Lung (tissue), 13 donors: Measurements from ENCODE around the gene TRMT61A. TPM values are rescaled to one million over a fixed set of nuclear protein-coding genes. Genes with fewer than 3 reads are reported as not detected.

Source experiments
- ATAC-seq: fragments of 200-7000 bp; cut with Tn5 transposase; one replicate; pipeline ENCODE4 v1.9.1; 2020; ENCODE audit warnings: moderate number of reproducible peaks; ENCODE audit not compliant: insufficient read depth, low FRiP score
- DNase-seq, 3 donors: peaks; one replicate each; pipeline ENCODE4 v3.0.0-alpha.2; 2013 to 2017
- H3K27ac ChIP-seq, 2 donors: one replicate each; pipeline ENCODE4 v1.5.1; 2013; ENCODE audit warnings: mild to moderate bottlenecking in 2 of 2, moderate library complexity in 2 of 2, control low read depth in 1 of 2, inconsistent platforms in 1 of 2, low read depth in 1 of 2, low read length in 1 of 2
- H3K27me3 ChIP-seq, 3 donors: one replicate each; pipeline ENCODE4 v1.5.1; 2013; ENCODE audit warnings: low read length in 2 of 3; ENCODE audit not compliant: control insufficient read depth in 3 of 3, insufficient read depth in 3 of 3
- H3K36me3 ChIP-seq, 4 donors: one replicate each; pipeline ENCODE4 v1.5.1; 2013; ENCODE audit warnings: low read length in 4 of 4, mild to moderate bottlenecking in 1 of 4, moderate library complexity in 1 of 4; ENCODE audit not compliant: control insufficient read depth in 4 of 4, insufficient read depth in 4 of 4
- H3K4me1 ChIP-seq, 5 donors: one replicate each; pipeline ENCODE4 v1.5.1; 2013; ENCODE audit warnings: low read length in 5 of 5, mild to moderate bottlenecking in 2 of 5, moderate library complexity in 1 of 5; ENCODE audit not compliant: control insufficient read depth in 5 of 5, insufficient read depth in 5 of 5
- H3K4me3 ChIP-seq: one replicate; pipeline ENCODE4 v1.5.1; 2013; ENCODE audit warnings: mild to moderate bottlenecking, control low read depth, moderate library complexity
- H3K9ac ChIP-seq, 2 donors: one replicate each; pipeline ENCODE4 v1.5.1; 2013; ENCODE audit warnings: low read length in 2 of 2, control low read depth in 1 of 2; ENCODE audit not compliant: insufficient read depth in 1 of 2
- H3K9me3 ChIP-seq, 4 donors: one replicate each; pipeline ENCODE4 v1.5.1; 2013; ENCODE audit warnings: low read length in 3 of 4, mild to moderate bottlenecking in 1 of 4, moderate library complexity in 1 of 4; ENCODE audit not compliant: control insufficient read depth in 4 of 4, insufficient read depth in 3 of 4
- WGBS, 2 donors: extraction: QIAGEN DNeasy Blood & Tissue Kit; methylation state at CpG; one replicate each; pipeline ENCODE4 v1.1.7; 2013; 5-methylcytosine and 5-hydroxymethylcytosine counted together
- polyA plus RNA-seq, 2 donors: library from polyadenylated mRNA; stranded (reverse); fragments of 200-250 nt; gene quantifications; one replicate each; pipeline ENCODE4 v1.2.1, GENCODE V29; 2013
- small RNA-seq: library from RNA; depleted of rRNA; stranded (forward); fragments of <200 nt; gene quantifications from one replicate; pipeline ENCODE3, GENCODE V24; 2014; ENCODE audit warnings: low replicate concordance
- total RNA-seq, 2 donors: library from RNA; depleted of rRNA in 1 of 2; stranded (reverse); fragments of >200 nt in 1 of 2; gene quantifications; one replicate each; pipeline ENCODE4 v1.2.1, GENCODE V29; 2014 to 2021
- TF ChIP-seq, protein P1 (sequence below): IDR thresholded peaks from 2 replicates; pipeline ENCODE4 v1.5.1; 2012; ENCODE audit warnings: mild to moderate bottlenecking; ENCODE audit errors: control extremely low read depth, extremely low read depth
- donor health status: control.
- donor health status: control.
- donor health status: Bipolar disorder and iron deficiency.
- donor health status: healthy.
- donor health status: DM: yes; HTN: yes; CAD: no.

Gene TRMT61A
- total and polyA plus RNA-seq, 4 donors = 11.9 to 21.5 (median 16.0) TPM

DNA sequence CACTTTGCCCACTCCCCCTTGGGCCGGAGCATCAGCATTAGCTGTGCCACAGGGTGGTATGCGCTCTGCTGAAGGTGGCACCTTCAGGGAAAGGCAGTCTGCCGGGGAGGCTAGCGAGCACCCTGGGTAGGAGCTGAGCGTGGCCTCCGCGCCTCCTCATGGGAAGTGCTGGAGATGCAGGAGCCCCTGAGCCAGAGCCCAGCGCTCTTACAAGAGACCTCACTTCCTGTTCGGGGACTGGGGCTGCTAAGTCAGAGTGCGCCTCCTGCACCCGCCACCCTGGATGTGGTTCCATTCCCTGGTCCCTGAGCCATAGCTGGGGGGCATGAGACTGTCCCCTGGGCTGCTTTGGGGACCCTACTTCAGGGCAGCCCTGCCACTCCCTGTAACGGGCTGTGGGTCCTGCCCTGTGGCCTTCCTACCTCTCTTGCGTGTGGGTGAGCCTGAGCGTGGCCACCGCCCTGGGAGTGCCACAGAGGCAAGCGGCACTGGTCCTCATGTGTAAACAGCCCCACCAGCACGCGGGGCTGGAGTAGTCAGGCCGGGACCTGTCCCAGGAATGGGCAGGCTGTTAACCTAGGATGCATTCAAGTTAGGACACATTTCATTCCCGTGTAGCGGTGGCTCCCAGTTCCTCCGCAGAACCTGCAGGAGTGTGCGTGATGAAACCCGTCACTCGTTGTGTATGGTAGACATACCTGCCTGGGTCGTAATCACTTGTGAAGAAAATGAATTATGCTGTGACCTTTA lies 53.1 kb downstream of the TRMT61A start:
- ATAC-seq (no peak), DNase-seq (no peak)
- H3K4me3 ChIP-seq = no peak overlapping the region

DNA sequence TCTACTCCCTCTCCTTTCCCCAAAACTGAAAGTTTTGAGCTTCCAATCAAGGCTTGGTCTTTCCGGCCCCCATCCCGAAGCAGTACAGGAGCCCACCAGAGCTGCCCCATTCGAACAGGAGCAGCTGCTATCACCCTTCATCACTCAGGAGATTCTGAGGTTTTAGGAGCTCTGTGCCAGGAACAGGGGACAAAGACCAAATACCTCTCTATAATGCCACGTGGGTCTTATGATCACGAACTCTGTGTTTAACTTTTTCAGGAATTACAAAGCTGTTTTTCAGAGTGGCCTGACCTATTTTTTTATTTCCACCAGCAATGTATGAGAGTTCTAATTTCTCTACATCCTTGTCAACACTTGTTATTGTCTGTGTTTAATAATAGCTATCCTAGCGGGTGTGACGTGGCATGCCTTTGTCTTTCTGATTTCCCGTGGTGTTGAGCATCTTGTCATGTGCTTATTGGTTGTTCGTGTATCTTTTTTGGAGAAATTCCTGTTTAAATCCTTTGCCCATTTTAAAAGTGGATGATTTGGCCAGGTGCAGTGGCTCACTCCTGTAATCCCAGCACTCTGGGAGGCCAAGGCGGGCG lies 55.4 kb downstream of the TRMT61A start:
- no peak overlapping the region for H3K4me3 ChIP-seq
- TF ChIP-seq, protein P1, sequence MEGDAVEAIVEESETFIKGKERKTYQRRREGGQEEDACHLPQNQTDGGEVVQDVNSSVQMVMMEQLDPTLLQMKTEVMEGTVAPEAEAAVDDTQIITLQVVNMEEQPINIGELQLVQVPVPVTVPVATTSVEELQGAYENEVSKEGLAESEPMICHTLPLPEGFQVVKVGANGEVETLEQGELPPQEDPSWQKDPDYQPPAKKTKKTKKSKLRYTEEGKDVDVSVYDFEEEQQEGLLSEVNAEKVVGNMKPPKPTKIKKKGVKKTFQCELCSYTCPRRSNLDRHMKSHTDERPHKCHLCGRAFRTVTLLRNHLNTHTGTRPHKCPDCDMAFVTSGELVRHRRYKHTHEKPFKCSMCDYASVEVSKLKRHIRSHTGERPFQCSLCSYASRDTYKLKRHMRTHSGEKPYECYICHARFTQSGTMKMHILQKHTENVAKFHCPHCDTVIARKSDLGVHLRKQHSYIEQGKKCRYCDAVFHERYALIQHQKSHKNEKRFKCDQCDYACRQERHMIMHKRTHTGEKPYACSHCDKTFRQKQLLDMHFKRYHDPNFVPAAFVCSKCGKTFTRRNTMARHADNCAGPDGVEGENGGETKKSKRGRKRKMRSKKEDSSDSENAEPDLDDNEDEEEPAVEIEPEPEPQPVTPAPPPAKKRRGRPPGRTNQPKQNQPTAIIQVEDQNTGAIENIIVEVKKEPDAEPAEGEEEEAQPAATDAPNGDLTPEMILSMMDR = no peak
- H3K36me3 ChIP-seq = peaks cover 0 to 13% (median 10%) of the 10 kb centered on the region in 4 donors
- H3K27me3 ChIP-seq = no peaks in the 10 kb centered on the region
- no peak overlapping the region for H3K9ac ChIP-seq
- H3K4me1 ChIP-seq = no peaks in the 10 kb centered on the region
- DNase-seq = no peak
- no peak overlapping the region for H3K27ac ChIP-seq
- WGBS, 2 donors = 86 to 87% methylated on average over 11 of the region's 11 CpGs
- H3K9me3 ChIP-seq = no peaks in the 10 kb centered on the region
- no peak for ATAC-seq

More for the DNA sequence above, 53.1 kb downstream of the TRMT61A start:
- TF ChIP-seq, protein P1 = no peak
- Histone ChIP-seq H3K4me1 (peaks cover 0 to 4% (median 0%) of the 10 kb centered on the region in 5 donors), H3K9me3 (no peaks in the 10 kb centered on the region), H3K9ac (no peak overlapping the region), H3K27ac (no peak overlapping the region), H3K27me3 (no peaks in the 10 kb centered on the region), H3K36me3 (peaks cover 6 to 17% (median 10%) of the 10 kb centered on the region in 4 donors)
- WGBS, 2 donors = 89 to 96% methylated on average over 26 of the region's 26 CpGs

Small RNA genes within 50 kb of the gene (small RNA-seq; reads per million reads assigned to genes)
- gene RNU4-68P = not detected
- gene RNU7-160P = not detected

Other genes with a start within 250 kb of the TRMT61A start
- 100 to 1,000 TPM; 161 to 255 TPM for gene EIF5, start 195.0 kb upstream of the TRMT61A start, total RNA-seq
- 100 to 1,000 TPM in 1 of 2 donors, 10 to 100 TPM in 1; 50.4 to 161 TPM for gene EIF5, start 195.0 kb upstream of the TRMT61A start, polyA plus RNA-seq
- gene MARK3, start 143.8 kb upstream of the TRMT61A start, total RNA-seq = 100 to 1,000 TPM; 103 to 177 TPM
- 10 to 100 TPM; 56.2 to 97.9 TPM for gene MARK3, start 143.8 kb upstream of the TRMT61A start, polyA plus RNA-seq
- gene CKB, start 6.4 kb upstream of the TRMT61A start, total RNA-seq = 100 to 1,000 TPM; 265 to 356 TPM
- gene CKB, start 6.4 kb upstream of the TRMT61A start, polyA plus RNA-seq = 100 to 1,000 TPM; 111 to 289 TPM
- 10 to 100 TPM; 24.8 to 26.0 TPM for gene BAG5, start 33.5 kb downstream of the TRMT61A start, total RNA-seq
- 10 to 100 TPM in 1 of 2 donors, 1 to 10 TPM in 1; 8.7 to 12.3 TPM for gene BAG5, start 33.5 kb downstream of the TRMT61A start, polyA plus RNA-seq
- 10 to 100 TPM; 39.4 to 39.6 TPM for gene COA8, start 33.8 kb downstream of the TRMT61A start, total RNA-seq
- gene COA8, start 33.8 kb downstream of the TRMT61A start, polyA plus RNA-seq = 10 to 100 TPM; 30.6 to 59.8 TPM
- 100 to 1,000 TPM; 181 to 225 TPM for gene KLC1, start 100.0 kb downstream of the TRMT61A start, total RNA-seq
- gene KLC1, start 100.0 kb downstream of the TRMT61A start, polyA plus RNA-seq = 10 to 100 TPM; 93.3 to 97.2 TPM
- 10 to 100 TPM in 1 of 2 donors, 1 to 10 TPM in 1; 6.5 to 10.4 TPM for gene XRCC3, start 186.3 kb downstream of the TRMT61A start, total RNA-seq
- 1 to 10 TPM; 4.4 to 5.4 TPM for gene XRCC3, start 186.3 kb downstream of the TRMT61A start, polyA plus RNA-seq
- 10 to 100 TPM; 52.7 to 68.3 TPM for gene ZFYVE21, start 186.6 kb downstream of the TRMT61A start, total RNA-seq
- 10 to 100 TPM; 39.4 to 42.3 TPM for gene ZFYVE21, start 186.6 kb downstream of the TRMT61A start, polyA plus RNA-seq